GM23338 (cell line): ENCODE data around the gene SELENOO.

Source experiments
- CREB1 ChIP-seq: fragments of 250-450 bp; sonication (Bioruptor Pico); IDR thresholded peaks from 2 replicates; pipeline ENCODE4 v1.5.0; 2020; ENCODE audit warnings: low read depth, mild to moderate bottlenecking, moderate library complexity
- EZH2 ChIP-seq: fragments of 200-600 bp; sonication (generic); IDR thresholded peaks from one replicate; pipeline ENCODE4 v1.8.0; 2017; ENCODE audit warnings: antibody characterized with exemption, mild to moderate bottlenecking, low read depth; ENCODE audit not compliant: unreplicated experiment
- EZH2phosphoT487 ChIP-seq: fragments of 200-600 bp; sonication (generic); IDR thresholded peaks from one replicate; pipeline ENCODE4 v1.8.1; 2018; ENCODE audit warnings: antibody characterized with exemption; ENCODE audit not compliant: unreplicated experiment
- POLR2AphosphoS5 ChIP-seq: IDR thresholded peaks from 2 replicates; pipeline ENCODE4 v1.6.1; 2016; ENCODE audit warnings: antibody characterized with exemption, low read depth
- TF ChIP-seq, protein P1 (sequence below), 2 experiments: fragments of 200-600 bp in 1 of 2; sonication (generic) in 1 of 2; conservative IDR thresholded peaks; 2 replicates each; pipeline versions ENCODE4 v1.5.1 to v1.6.1; 2016 to 2017; ENCODE audit warnings: antibody characterized with exemption in 2 of 2, low read depth in 2 of 2, mild to moderate bottlenecking in 2 of 2, moderate library complexity in 1 of 2

DNA sequence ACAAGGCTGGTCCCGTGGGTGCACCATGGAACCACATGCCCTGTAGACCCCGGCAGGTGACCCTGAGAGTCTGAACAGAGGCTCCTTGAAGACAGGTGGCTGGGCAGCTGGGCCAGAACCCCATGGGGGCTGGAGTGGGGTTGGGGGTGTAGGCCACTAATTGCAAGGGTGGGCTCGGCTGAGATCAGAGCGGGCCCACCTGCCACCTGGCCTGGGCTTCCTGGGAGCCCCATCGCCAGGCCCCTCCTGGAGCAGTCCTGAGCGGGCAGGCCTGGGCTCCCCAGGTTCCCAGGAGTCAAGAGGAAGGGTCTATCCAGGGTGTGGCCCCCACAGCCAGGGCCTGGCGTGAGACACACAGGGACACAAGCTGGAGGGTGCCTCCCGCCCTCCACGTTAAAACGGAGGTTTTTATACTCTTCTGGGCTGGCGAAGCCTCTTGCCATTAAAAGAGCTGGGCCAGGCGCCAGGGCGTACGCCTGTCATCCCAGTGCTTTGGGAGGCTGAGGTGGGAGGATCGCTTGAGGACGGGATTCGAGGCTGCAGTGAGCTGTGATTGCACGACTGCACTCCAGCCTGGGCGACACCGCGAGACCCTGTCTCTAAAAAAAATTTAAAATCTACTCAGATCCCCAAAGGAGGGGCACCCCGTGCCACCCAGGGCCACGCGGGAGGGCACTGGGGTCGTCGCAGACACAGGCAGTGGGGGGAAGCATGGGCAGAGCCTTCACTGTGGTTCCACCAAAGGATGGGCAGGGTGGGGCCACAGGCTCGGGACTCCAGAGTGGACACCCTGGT, 19.9 kb upstream of the SELENOO start:
- TF ChIP-seq, protein P1, sequence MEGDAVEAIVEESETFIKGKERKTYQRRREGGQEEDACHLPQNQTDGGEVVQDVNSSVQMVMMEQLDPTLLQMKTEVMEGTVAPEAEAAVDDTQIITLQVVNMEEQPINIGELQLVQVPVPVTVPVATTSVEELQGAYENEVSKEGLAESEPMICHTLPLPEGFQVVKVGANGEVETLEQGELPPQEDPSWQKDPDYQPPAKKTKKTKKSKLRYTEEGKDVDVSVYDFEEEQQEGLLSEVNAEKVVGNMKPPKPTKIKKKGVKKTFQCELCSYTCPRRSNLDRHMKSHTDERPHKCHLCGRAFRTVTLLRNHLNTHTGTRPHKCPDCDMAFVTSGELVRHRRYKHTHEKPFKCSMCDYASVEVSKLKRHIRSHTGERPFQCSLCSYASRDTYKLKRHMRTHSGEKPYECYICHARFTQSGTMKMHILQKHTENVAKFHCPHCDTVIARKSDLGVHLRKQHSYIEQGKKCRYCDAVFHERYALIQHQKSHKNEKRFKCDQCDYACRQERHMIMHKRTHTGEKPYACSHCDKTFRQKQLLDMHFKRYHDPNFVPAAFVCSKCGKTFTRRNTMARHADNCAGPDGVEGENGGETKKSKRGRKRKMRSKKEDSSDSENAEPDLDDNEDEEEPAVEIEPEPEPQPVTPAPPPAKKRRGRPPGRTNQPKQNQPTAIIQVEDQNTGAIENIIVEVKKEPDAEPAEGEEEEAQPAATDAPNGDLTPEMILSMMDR (conservative IDR thresholded peaks at IDR 0.05; ENCODE audit: low read depth in 2 of 2), result no peak
- TF ChIP-seq CREB1 (CRISPR knock-in tag) (no peak), EZH2 (no peak), POLR2AphosphoS5 (no peak), EZH2phosphoT487 (no peak)
